OCI-LY3 (cell line): ENCODE data around the gene CRX.

Experiments used
- EZH2phosphoT487 ChIP-seq: fragments of 200-600 bp; shearing (Covaris generic); IDR thresholded peaks from 2 replicates; pipeline ENCODE4 v1.6.1; 2018; ENCODE audit warnings: antibody characterized with exemption, mixed run types, low read depth
- TF ChIP-seq, protein P1 (sequence below): fragments of 200-600, 300-600 bp; sonication (generic); IDR thresholded peaks from 2 replicates; pipeline ENCODE4 v1.5.1; 2014; ENCODE audit warnings: antibody characterized with exemption, low read length, low read depth

- TF ChIP-seq, protein P1, sequence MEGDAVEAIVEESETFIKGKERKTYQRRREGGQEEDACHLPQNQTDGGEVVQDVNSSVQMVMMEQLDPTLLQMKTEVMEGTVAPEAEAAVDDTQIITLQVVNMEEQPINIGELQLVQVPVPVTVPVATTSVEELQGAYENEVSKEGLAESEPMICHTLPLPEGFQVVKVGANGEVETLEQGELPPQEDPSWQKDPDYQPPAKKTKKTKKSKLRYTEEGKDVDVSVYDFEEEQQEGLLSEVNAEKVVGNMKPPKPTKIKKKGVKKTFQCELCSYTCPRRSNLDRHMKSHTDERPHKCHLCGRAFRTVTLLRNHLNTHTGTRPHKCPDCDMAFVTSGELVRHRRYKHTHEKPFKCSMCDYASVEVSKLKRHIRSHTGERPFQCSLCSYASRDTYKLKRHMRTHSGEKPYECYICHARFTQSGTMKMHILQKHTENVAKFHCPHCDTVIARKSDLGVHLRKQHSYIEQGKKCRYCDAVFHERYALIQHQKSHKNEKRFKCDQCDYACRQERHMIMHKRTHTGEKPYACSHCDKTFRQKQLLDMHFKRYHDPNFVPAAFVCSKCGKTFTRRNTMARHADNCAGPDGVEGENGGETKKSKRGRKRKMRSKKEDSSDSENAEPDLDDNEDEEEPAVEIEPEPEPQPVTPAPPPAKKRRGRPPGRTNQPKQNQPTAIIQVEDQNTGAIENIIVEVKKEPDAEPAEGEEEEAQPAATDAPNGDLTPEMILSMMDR, result no peak
- no peak for TF ChIP-seq EZH2phosphoT487
These were observed 57.2 kb downstream of the CRX start for GRCh38 chr19:47878906-47879305.
